Stimulated activated CD4-positive, alpha-beta T cell treated with anti-CD3 and anti-CD28 coated beads, TNF-alpha, amount 100 ng/mL, for 4 hours (primary cell): ENCODE results near the gene CFLAR.
A peak's percentile ranks its signal among the peaks of the same experiment; 100 is the strongest.
"Not testable (repeated sequence)": the region's sequence is repeated elsewhere in the genome, so short reads cannot be mapped to it uniquely, and the experiment has no call there.

Source experiments
- DNase-seq, 3 experiments: peaks; one replicate each; pipeline ENCODE4 v3.0.0-alpha.2; 2020; ENCODE audit warnings: low read depth in 3 of 3

Gene CFLAR

DNA sequence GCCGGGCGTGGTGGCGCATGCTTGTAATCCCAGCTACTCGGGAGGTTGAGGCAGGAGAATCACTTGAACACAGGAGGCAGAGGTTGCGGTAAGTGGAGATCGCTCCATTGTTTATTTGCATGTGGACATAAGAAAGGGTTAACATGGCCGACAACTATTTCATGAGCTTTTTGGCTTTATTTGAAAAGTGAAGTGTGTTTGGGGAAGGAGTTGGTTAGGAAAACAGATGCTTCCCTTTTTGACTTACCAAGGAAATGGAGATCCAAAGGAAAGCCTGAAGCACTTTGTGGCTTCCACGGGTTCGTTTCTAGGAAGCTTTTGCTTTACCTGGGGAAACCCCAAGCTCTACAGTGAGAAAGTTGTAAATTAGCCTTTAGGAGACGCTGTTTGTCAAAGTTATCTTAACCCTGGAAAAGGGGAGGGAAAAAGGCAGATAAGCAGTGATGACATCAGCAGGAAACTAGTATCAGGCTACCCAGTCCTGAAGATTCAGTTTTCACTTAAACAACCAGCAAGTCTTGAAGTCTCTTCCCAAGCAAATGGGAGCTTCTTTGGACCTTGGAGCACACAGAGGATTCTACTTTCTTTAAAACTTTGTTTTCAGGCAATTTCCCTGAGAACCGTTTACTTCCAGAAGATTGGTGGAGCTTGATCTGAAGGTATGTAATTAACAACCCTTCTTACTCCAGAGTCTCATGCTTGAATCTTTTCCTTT lies 66.8 kb downstream of the CFLAR start, which contains the start of gene CASP10:
CASP10 (plus strand) TSS at position 492 of the 715 bp plus-strand sequence. CDS start 2,637 bp downstream, outside the sequence.
- DNase-seq: peak in 1 of 3 experiments; percentile 12

DNA sequence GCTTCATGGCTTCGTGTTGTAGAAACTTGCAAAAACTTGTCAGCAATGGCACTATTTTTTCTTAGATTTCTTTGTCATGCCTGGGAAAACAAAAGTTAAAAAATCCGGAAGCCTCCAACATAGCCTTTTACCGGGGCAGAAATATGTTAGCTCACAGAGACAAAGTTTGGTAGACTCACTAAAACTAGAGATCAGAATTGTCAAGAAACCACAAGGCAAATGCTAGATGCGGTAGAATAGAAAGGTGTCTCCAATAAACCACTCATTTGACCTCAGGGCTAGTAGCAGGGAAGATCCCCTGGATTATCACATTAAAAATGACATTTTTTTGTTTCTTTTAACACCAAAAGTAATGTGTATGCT lies 67.4 kb downstream of the CFLAR start:
- no peak for DNase-seq

DNA sequence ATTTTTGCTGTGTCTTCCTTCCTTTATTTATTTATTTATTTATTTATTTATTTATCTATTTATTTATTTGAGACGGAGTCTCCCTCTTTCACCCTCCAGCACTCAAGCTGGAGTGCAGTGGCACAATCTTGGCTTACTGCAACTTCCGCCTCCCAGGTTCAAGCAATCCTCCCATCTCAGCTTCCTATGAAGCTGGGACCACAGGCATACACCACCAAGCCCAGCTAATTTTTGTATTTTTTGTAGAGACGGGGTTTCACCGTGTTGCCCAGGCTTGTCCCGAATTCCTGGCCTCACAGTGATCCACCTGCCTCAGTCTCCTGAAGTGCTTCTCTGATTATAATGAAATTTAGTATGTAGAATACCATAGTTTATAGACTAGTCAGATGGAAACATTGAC lies 67.9 kb downstream of the CFLAR start:
- peak in 1 of 3 experiments; percentile 13 for DNase-seq

DNA sequence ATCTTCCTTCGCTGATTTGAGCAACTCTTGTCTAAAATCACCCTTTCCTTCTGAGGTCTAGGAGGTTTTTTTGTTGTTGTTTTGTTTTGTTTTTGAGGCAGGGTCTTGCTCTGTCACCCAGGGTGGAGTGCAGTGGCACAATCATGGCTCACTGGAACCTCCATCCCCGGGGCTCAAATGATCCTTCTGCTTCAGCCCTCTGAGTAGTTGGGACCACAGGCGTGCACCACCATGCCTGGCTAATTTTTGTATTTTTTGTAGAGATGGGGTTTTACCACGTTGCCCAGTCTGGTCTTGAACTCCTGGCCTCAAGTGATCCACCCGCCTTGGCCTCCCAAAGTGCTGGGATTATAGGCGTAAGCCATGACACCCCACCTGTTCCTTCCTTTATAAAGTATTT lies 68.3 kb downstream of the CFLAR start:
- not testable (repeated sequence) for DNase-seq

DNA sequence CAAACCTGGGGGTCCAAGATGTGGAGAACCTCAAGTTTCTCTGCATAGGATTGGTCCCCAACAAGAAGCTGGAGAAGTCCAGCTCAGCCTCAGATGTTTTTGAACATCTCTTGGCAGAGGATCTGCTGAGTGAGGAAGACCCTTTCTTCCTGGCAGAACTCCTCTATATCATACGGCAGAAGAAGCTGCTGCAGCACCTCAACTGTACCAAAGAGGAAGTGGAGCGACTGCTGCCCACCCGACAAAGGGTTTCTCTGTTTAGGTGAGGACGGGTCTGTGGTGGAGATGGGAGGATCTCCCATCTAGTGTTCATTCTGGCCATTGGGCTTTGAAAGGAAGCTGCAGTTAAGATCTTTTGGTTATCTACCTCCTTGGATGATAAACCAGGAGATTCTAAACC lies 69.9 kb downstream of the CFLAR start:
- DNase-seq: no peak

DNA sequence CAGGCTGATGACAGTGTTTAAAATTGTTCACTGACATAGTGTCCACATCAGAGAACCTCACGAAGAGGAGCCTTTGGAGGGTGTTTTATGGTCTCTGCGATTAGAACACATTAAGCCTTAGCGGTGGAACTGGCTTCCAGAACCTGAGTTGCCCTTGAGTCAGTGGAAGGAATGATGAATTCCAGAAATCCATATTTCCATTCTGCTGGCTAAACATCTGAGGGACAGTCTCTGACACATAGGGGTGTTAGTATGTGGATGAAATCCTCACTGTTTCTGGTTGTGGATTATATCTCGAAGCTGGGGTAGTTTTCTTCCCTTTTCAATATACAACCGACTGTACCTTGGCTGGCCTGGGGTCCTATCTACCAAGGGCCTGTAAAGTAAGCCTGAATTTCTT lies 71.0 kb downstream of the CFLAR start:
- no peak for DNase-seq

DNA sequence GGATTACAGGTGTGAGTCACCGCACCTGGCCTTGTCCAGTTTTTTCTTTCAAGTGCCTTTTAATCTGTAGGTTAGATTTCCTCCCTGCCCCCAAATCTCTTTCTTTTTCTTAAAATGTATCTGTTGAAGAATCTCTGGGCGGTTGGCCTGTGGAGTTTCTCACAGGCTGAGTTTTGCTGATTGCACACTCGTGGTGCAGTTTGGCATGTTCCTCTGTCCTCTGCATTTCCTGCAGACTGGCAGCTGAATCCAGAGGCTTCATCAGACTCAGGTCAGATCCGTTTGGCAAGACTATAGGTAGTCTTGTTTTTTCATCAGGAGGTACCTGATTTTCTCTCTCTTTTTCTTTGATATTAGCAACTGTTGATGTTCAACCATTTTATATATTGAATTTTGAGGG lies 72.5 kb downstream of the CFLAR start:
- DNase-seq: no peak

DNA sequence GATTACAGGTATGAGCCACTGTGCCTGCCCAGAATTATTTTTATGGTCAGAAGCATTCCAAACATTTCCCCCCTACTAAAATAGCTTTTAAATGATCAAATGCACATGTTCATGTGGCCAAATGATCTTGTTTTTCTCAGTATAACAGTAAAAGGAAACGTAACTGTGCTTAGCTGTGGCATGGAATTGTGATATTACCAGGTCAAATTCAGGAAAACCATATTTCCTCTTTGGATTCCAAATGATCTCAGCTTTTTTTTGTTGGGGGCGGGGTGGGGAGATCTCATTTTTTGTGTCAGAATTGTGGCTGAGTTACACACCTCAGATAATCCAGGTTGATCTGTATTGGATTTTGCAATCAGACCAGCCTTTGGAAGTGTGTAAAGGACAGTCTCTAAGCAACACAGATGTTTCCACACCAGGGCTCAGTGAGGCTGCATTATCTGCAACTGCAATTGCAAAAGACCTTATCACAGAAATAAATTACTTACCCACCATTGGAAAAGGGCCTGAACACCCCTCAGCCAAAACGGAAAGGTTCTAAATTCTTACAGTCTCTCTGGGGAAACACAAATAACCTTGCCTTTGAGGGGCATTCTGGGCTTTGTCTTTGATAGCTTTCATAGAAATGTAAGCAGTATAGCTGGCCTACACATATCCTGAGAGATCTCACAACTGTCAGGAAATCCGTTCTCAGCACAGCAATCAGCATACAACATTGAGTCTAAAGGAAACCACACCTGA lies 75.3 kb downstream of the CFLAR start:
- no peak for DNase-seq

DNA sequence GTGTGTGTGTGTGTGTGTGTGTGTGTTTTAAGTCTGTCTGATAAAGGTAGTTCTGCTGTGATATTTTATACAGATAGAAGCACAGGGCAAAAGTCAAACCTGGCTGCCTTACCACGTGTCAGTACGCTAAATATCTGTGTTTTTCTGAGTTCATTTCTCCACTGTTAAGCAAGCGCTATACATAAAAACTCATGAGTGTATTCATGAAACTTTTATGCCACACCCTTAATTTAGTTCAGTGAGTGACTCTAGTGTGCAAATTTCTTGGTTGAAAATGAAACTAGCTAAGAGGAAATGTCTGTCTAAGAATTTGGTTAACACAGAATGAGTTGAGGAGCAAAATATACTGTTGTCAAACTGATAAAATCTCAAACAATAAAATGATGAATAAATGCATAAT lies 78.1 kb downstream of the CFLAR start:
- no peak for DNase-seq

DNA sequence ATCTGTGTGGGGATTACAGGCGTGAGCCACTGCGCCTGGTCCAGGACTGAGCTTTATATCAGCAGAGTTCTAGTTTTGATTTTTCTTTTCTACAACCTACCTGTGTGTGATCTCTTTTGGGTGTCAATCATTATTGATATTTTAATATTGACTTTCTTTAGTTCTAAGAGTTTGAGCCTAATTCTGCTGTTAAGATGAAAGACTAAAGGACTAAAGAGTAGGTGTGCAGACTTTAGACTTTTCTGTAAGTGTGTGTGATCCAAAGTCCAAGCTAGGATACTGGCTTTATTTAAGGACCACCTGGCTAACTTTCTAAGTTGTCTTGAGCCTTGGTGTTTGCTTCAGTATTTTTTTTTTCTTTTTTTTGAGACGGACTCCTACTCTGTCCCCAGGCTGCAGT lies 79.4 kb downstream of the CFLAR start:
- DNase-seq: no peak

DNA sequence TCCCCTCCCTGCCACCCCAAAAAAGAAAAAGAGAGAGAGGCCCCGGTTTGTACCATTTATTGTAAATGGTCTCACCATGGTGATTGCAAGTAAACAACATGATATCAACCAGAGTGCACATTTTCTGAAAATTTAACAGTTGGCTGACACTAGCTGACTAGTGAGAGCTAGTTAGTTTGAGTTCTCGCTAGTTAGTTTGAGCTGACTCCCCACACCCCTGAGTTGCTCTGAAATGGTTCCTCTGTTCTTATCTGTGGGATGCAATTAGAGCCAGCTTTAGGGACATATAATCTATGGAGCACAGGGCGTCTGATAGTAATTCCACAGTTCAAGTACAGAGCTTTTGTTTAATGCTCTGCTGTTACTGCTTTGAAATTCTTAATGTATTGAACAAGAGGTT lies 80.0 kb downstream of the CFLAR start:
- no peak for DNase-seq

DNA sequence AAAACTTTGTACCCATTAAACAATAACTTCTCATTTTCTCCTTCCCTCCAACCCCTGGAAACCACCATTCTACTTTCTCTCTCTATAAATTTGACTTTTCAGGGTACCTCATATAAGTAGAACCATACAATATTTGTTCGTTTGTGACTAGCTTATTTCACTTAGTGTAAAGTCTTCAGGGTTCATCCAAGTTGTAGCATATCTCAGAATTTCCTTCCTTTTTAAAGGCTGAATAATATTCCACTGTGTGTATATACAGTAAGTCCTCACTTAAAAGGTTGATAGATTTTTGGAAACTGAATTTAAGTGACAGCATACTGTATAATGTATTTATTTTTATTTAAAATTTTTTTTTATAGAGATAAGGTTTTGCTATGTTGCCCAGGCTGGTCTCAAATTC lies 80.8 kb downstream of the CFLAR start:
- DNase-seq: no peak

DNA sequence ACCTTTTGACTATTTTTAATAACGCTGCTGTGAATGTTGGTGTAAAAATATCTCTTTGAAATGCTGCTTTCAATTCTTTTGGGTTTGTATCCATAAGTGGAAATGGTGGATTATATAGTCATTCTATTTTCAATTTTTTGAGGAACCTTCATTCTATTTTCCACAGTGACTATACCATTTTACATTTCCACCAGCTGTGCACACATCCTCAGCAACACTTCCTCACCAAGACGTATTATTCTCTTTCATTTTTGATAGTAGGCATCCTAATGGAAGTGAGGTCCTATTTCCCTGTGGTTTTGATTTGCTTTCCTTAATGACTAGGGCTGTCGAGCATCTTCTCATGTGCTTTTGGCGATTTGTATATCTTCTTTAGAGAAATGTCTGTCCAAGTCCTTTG lies 81.8 kb downstream of the CFLAR start:
- no peak for DNase-seq

DNA sequence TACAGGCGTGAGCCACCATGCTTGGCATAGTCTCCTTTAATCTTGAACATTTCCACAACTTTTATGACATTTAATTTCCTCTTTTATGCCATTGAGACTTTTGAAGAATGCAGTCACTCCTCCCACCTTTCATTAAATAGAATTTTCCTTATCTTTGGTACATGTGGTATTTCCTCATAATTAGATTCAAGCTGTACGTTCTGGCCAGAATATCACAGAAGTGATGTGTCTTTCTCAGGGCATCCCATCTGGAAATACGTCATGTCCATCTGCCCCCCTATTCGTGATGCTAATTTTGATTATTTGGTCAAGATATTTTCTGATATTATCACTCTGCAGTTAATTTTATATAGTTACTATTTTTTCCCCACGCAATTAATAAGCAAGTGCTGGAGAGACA lies 83.9 kb downstream of the CFLAR start:
- DNase-seq: no peak

DNA sequence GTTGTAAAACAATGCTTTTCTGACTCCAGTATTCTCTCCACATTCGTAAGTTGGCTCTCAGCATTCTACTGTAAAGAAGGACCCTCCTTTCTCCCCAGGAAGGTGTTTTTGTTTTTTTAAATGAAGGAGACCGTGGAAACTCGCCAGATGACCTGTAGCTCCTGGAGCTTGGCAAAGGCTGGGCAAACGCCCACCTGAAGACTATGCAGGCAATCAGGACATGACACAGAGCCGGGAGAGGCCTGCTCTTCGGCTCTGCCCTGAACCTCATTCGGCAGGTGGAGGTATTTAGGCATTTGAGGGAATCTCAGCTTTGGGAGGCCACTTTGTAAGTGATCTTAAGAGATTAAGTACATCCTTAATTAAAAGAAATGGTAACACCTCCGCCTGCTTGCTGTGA lies 84.4 kb downstream of the CFLAR start:
- no peak for DNase-seq

DNA sequence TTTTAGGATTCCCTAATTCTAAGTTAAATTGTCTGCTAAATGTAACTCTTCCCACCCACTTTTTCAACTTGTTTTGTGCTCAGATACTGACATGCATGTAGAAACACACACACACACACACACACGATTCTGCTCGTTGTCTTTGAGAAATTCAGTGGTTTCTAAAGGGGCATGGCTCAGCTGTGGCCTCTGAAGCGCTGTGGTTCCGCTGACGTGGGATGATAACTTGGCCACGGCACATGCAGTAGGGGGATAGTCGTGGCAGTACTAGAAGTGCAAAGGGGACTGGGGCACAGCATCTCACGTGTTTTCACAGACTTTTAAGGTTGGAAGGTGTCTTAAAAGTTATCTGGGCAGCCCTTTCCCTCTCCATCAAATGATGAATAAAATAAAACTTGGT lies 85.4 kb downstream of the CFLAR start:
- DNase-seq: no peak

DNA sequence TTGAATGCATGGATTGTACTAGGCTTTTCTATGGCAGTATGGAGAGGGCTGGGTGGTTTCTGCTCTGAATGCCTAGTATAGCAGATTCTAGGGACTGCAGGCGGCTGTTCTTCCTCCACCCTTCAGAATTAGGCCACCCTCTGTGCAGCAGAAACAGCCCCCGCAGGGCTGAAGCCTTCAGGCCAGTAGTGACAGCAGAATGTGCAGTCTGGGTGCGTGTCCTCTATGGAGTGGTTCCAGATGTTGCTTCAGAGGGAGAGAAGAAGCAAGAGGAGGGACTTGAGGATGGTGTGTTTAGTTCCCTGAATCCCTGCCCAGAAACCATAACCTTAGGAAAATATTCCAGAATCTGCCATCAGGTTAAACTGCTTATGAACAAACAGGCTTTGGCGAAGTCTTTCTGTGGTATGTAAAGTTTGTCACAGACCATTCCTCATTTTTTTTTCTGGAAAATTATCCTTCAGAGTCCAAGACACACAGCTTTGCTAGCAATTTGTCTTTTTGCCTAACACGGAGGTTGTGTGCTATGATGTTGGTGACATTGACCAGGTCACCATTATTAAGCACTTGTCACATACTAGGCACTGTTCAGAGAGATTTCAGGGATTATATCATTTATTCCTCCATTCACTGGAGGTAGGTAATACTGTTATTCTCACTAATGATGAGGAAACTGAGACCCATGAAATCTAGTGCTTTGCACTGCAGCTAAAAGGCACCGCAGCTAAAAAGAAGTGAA lies 88.1 kb downstream of the CFLAR start:
- no peak for DNase-seq

DNA sequence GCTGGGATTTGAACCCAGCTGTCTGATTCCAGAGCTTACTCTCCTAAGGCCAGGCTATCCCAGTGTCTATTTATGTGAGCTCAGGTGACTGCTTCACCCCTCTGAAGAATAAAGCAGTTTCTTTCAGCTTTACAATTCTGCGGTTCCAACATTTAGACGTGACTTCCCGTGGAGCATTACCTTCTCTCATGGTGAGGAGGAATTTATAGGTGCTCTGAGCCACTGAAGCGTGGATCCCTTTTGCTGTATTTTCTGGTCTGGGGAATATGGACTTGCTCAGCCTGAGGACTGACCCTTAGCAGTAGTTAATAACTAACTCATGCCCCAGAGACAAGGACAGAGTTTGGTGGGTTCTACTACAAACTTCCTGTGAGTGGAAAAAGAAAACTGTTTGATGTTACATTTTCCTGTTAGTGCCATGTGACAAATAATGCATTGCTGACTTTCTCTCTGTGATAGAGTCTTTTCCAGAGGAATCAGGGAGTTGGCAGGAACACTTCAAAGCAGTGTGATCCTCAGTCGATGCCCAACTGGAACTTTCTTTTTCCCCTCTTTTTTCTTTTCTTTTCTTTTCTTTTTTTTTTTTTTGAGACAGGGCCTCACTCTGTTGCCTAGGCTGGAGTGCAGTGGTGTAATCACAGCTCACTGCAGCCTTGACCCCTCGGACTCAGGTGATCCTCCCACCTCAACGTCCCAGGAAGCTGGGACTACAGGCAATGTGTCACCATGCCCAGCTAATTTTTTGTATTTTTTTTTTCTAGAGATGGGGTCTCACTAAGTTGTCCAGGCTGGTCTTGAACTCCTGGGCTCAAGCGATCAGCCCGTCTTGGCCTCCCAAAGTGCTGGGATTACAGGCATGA lies 88.9 kb downstream of the CFLAR start:
- no peak for DNase-seq

DNA sequence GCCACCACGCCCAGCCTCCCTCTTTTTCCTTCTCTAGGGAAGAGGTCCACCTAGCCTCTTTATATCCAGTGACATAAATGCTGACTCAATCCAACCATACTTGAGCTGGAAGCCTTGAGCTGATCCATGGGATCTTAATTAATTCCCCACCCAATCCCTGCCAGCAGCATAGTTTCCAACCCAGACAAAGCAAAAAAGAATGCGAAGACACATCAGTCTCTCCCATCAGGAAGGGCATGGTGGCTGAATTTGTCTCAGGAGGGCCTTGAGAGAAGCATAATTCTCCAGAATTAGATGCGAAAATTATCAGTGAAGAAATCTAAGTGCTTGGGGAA lies 89.5 kb downstream of the CFLAR start:
- DNase-seq: no peak

DNA sequence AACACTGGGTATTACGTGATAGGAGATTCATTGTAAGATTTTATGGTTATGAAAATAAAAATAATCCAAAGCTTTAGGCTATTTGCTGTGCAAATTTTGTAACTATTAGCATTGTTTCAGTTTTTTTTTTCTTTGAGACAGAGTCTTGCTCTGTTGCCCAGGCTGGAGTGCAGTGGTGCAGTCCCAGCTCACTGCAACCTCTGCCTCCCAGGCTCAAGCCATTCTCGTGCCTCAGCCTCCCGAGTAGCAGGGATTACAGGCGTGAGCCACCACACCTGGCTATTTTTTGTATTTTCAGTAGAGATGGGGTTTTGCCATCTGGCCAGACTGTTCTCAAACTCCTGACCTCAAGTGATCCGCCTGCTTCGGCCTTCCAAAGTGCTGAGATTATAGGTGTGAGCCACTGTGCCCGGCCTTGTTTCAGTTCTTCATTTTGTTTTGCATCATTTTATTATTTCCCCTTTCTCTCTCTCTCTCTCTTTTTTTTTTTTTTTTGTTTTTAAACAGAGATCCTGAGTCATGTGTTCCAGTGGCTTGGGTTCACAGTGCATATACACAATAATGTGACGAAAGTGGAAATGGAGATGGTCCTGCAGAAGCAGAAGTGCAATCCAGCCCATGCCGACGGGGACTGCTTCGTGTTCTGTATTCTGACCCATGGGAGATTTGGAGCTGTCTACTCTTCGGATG lies 92.7 kb downstream of the CFLAR start:
- DNase-seq: no peak

DNA sequence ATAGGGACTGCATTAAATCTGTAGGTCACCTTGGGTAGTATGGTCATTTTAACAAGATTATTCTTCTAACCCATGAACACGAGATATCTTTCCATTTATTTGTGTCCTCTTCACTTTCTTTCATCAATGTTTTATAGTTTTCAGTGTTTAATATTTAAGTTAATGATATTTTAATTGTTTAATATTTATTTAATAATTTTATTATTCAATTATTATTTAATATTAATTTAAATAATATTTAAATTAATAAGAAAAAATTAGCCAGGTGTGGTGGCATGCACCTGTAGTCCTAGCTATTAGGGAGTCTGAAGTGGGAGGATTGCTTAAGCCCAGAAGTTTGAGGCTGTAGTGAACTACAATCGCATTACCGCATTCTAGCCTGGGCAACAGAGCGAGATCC lies 100.0 kb downstream of the CFLAR start:
- DNase-seq: no peak
